Medulla oblongata (tissue), 1 donor: ENCODE results near the gene CPPED1.
"Not testable (repeated sequence)": the region's sequence is repeated elsewhere in the genome, so short reads cannot be mapped to it uniquely, and the experiment has no call there.

Experiments
- DNase-seq: peaks from one replicate; pipeline ENCODE4 v3.0.0-alpha.2; 2015; ENCODE audit errors: extremely low spot score

CPPED1 gene

DNA sequence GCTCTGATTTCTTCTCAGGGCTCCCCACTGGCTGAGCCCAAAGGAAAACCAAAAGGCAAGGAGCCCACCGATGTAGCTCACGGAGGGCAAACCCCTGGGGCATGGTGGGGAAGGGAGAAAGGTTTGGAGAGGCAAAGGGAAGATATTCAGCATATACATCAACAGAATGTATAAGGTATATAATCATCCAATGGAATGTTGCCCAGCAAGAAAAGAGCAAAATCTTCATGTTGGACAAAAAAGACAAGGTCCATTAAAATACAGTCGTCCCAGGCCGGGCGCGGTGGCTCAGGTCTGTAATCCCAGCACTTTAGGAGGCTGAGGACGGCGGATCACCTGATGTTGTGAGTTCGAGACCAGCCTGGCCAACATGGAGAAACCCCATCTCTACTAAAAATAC lies 1.6 kb downstream of the CPPED1 start:
- no peak for DNase-seq

- peak; percentile 65 for DNase-seq
Observed at GRCh38 chr16:12801511-12802042, 2.1 kb downstream of the CPPED1 start.

GRCh38 chr16:12800817-12801216 lies 2.9 kb downstream of the CPPED1 start:
- no peak for DNase-seq

DNA sequence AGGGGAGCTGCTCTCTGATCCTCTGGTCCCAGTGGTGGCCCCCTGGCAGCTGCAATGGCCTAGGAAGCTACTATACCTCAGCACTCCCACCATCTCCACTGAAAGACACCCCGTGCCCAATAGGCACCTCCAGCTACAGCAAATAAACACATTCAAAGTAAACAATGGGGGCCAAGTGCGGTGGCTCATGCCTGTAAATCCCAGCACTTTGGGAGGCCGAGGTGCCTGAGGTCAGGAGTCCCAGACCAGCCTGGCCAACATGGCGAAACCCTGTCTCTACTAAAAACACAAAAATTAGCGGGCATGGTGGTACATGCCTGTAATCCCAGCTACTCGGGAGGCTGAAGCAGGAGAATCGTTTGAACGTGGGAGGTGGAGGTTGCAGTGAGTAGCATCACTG lies 3.7 kb downstream of the CPPED1 start:
- DNase-seq: not testable (repeated sequence)

DNA sequence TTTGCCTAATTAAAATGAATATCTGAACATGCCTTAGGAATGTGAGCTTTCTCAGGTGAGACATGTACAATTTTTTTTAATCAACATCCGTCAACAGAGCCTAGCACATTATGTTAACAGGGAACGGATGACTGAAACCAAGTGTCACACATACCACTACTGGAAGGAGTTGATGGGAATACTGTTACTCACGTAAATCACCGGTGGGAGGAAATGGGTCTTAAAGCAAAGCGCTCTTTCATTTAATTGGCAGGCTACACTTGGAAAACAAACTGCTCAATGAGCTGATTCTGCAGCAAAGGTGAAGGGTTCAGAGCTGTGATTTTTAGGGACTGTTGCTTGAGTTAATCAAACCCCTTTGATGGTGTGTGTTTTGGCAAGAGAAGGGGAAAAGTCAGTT lies 4.8 kb downstream of the CPPED1 start:
- no peak for DNase-seq

- DNase-seq: no peak
Observed at GRCh38 chr16:12798171-12798570, 5.5 kb downstream of the CPPED1 start.

GRCh38 chr16:12796498-12796897 lies 7.2 kb downstream of the CPPED1 start:
- DNase-seq: no peak

GRCh38 chr16:12794486-12795387 lies 8.9 kb downstream of the CPPED1 start:
- no peak for DNase-seq

- no peak for DNase-seq
Observed at GRCh38 chr16:12793865-12794240, 9.8 kb downstream of the CPPED1 start.

GRCh38 chr16:12793120-12793864 lies 10.4 kb downstream of the CPPED1 start:
- no peak for DNase-seq

DNA sequence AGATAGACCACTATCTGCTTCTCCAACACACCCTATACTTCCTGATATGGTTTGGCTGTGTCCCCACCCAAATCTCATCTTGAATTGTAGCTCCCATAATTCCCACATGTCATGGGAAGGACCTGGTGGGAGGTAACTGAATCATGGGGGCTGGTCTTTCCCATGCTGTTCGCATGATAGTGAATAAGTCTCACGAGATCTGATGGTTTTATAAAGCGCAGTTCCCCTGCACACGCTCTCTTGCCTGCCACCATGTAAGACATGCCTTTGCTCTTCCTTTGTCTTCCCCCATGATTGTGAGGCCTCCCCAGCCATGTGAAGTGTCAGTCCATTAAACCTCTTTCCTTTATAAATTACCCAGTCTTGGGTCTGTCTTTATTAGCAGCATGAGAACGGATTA lies 11.2 kb downstream of the CPPED1 start:
- DNase-seq: not testable (repeated sequence)

DNA sequence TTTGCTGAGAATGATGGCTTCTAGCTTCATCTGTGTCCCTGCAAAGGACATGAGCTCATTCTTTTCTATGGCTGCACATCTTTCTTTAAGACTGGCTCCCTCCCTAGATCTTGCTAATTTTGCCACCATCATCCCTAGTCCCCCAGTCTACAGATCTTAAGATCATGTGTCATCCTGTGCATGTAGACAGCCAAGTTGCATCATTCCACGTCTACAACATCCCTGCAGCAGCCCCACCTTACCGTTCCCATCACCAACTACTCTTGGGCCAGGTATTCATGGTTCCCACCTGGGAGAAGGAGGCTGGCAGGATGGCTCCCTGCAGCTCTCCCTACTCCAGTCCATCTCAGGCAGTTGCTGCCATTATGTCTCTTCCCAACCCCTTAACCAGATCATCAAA lies 12.3 kb downstream of the CPPED1 start:
- no peak for DNase-seq

- no peak for DNase-seq
Observed at GRCh38 chr16:12788758-12789157, 14.9 kb downstream of the CPPED1 start.

- DNase-seq: no peak
Observed at GRCh38 chr16:12786081-12786480, 17.6 kb downstream of the CPPED1 start.

GRCh38 chr16:12784076-12784475 lies 19.6 kb downstream of the CPPED1 start:
- DNase-seq: no peak

GRCh38 chr16:12781777-12782176 lies 21.9 kb downstream of the CPPED1 start:
- DNase-seq: no peak

DNA sequence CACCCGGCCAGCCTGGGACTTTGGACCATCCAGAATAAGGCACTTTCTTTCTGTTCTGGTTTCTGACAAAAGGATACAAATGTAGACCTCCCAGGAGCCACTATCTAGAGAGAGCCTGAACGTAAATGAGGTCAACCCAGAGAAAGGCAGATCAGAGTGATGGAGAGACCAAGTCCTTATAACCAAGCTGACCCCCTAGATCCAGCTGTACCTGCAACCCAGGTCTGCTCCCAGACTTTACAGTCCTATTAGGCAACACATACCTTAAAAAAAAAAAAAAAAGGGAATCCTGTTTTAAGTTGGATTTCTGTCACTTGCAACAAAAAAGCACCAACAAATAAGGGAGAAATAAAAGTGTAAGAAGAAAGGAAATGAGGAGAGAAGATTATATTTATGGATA lies 23.2 kb downstream of the CPPED1 start:
- no peak for DNase-seq

DNA sequence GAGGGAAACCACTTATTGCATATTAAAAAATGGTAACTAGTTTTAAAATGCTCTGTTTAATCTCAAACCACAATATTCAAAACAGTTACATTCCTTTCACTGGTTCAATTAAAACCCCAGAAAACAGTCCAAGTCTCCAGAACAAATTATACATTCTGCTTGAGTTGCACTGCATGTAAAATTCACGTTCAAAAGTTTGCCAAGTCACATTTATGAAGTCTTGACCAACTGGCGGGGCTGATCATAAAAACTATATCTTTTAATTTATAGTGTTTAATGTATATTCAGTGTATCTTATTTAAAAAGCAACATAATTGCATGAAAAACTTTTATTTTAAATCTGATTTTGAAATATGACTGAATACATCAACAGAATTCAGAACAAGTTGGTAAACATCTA lies 25.0 kb downstream of the CPPED1 start:
- no peak for DNase-seq

DNA sequence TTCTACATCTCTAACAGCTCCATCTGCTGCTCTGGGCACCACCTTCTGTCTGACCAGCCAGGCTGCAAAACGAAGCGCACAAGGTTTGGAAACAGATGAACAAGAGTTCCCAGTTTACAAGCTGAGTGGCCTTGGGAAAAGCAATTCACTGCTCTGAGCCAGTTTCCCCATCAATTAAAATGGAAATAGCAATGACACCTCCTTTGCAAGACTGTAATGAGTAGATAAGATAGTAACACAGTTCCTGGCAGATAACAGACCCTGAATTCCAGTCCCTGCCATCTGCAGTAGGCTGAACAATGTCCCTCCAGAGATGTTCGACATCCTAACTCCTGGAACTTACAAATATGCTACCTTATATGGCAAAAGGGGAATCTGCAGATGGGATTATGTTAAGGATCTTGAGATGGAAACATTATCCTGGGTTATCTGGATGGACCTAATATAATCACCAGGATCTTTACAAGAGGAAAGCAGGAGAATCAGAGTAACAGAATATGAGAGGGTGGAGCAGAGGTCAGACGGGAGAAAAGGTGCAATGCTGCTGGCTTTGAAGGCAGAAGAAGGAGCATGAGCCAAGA lies 27.9 kb downstream of the CPPED1 start:
- DNase-seq: no peak

DNA sequence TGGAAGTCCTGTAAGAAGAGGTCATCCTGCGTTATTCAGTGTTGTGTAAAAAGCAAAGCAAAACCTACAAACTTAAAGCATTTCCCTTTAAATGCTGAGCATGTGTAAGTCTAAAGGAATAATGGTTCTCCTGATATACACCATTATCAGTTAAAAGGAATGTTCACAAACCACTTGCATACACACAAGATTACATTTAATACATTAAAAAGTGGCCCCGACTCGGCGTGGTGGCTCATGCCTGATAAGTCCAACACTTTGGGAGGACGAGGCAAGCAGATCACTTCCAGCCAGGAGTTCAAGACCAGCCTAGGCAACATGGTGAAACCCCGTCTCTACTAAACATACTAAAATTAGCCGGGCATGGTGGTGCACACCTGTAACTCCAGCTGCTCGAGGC lies 30.5 kb downstream of the CPPED1 start:
- DNase-seq: no peak

GRCh38 chr16:12771341-12771798 lies 32.3 kb downstream of the CPPED1 start:
- DNase-seq: peak; percentile 78

GRCh38 chr16:12769525-12769924 lies 34.2 kb downstream of the CPPED1 start:
- no peak for DNase-seq
